Activated CD4-positive, alpha-beta T cell treated with anti-CD3 and anti-CD28 coated beads, Interleukin-2, amount 50 U/mL, for 48 hours (primary cell): ENCODE results near the gene RREB1.
"Not testable (repeated sequence)": the region's sequence is repeated elsewhere in the genome, so short reads cannot be mapped to it uniquely, and the experiment has no call there.

Experiments used
- DNase-seq, 2 experiments: peaks; one replicate each; pipeline ENCODE4 v3.0.0-alpha.2; 2020

RREB1 gene

DNA sequence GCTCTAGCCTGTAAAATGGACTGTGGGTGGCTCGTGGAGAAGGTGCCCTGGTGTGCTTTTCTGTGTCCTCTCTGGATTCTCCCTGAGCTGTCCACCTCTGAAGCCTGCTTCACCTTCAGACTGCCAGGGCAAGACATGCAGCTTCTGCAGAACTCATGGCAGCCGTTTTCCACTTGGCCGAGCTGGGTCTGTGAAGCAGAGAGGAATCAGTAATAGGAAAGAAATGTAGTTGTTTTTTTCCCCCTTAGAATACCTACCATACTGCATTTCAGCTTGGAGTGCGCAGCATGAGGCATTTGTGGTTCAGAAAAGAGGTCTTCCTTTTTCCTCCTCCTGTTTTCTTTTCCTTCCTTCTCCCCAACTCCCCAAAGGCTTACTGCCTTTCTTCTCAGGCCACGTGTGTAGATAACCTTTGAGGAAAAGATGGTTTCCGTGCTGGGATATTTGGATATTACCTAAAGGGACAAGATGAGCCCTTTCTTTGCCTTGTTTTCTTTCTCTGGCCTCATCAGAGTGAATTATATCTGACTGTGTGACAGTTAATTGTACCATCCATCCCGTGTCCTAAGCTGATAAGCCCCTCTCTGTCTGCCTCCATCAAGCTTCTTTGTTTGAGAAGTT is 39.4 kb downstream of the RREB1 start:
- no peak for DNase-seq

DNA sequence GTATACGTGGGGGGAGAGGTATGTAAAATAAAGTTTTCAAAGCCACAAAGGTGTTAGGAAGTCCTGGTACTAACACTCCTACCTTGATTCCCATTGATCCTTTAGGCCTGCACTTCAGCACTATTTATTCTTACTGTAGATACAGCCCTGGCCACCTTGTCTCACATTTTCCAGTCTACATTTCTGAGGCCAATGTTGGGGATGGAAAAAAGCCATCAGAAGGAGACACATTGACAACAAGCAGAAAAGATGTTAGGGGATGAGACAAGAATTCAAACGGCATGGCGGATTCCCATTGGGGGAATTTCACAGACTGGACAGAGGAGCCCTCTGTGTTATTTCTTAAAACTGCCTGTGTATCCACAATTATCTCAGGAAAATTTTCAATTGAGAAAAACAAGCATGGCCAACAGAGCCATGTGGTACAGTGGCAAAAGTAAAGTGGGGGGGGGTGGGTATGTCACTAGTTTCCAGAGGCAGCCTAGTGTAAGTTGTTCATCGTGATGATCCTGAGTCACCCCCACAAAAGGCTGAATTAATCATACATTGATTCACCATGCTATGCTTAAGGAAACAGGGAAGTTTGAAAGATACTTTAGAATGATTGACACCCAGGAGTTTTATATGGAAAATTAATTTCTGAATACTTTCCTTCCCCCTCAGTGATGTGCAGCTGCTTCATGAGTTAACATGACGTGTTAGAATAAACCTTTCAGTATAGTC is 40.5 kb downstream of the RREB1 start:
- DNase-seq, result peak in 1 of 2 experiments; percentile 33

DNA sequence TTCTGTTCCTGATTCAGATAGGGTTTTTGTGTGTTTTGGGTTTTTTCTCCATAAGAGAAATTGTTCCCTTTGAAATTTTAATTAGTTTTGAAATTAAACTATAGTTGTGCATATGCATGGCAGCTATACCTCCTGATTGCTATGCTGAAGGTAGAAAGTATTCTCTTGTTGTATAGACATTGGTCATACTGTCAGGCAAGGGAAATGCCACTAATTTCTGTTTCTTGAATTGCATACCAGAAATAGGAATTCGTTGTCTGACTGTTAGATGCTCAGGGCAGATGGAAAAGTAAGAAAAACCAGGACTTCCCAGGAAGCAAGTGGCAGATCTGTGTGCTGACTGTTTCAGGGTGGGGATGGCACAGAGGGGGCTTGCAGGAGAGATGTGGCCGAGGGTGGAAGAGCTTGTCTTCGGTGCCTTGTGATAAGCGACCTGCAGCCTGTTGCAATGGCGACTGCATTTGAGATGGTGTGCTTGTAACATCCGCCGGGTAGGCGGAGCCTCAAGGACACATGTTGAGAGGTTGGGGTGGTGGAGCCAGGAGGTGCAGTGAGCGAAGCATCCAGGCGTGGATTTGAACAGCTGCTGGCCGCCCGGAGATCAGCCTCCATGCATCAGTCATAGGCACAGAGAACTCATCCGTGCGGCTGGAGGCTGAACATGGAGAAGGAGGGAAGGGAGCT is 42.8 kb downstream of the RREB1 start:
- no peak for DNase-seq

DNA sequence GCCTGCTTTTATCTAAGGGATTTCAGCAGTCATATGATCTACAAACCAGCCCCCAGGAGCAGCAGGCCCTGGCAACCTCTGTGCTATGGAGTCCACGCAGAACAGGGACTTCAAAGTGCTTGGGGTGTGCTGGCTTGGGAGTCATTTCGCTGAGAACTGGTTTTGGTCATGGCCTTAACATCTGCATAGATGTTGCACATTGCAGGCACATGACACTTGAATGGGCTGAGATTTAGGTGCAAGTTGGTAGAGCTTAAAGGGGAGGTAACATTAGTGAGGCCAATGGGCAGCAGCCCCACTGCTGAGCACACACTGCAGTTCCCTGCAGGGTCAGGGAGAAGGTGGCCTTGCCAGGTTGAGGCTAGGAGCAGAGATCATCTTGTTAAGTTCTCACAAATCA is 43.6 kb downstream of the RREB1 start:
- no peak for DNase-seq

DNA sequence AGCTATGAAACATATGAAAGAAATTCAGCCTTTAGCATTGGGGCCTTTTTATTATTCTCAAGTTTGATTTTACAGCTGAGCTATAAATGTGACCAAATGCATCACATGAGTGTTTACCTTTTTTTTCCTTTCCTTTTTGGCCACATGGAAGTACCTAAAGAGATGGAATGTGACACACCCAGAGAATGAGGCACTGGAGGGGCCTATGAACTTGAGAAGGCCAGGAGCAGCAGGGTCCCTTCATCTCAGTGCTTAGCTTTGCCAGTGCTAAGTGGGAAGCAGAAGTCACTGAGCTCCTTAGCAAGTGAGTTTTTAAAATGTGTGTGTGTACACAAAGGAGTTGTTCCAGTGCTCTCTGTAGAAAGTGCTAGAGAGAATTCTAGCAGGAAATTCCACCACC is 44.7 kb downstream of the RREB1 start:
- no peak for DNase-seq

DNA sequence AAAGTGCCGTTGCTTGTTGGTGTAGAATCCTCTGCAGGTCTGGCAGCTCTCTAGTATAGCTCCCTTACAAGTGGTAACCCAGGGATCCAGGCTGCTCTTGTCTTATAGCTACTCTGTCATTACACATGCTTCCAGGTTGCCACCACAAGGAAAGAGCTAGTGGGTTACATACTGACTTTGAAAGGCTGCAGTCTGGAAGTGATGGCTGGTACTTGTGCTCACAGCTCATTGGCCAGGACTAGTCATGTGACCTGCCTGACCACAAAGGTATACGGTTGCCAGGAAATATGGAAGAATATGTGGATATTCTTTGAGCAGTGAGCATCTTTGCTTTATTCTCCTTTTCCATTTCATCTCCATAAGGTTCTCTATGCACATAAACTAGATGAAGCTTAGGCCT is 46.0 kb downstream of the RREB1 start:
- no peak for DNase-seq

DNA sequence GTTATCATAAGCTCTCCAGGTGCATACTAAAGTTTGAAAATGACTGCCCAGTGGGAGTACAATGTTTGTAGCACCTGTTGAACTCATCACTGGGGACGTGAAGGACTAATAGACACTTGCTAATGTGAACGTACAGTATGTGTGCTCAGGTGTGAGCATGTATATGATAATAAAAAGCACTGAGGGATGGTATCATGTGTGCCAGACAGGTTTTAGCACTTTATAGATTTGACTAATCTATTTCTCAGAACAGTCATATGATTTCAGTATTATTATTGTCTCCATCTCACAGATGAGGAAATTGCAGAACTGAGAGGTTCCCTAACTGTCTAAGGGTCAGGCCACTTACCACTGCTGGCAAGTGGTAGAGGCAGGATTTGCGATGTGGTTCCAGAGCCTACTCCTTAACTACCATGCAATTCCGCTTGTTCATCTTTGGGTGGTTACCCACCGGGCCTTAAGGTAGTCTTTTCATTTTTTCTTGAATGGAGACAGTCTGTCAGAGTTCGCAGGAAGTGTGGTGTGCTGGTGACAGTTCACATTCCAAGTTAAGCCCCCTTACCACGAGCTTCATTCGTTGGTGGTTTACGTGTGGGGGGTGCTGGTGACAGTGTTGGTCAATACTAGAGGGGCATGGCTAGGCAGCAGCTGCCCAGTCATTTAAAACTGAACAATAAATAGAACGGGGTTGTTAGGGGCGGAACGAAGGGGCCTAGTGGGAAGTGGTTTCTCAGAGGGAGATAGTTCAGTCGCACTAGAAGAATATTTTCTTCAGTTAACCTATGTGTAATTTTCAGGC is 46.8 kb downstream of the RREB1 start:
- DNase-seq, result no peak

DNA sequence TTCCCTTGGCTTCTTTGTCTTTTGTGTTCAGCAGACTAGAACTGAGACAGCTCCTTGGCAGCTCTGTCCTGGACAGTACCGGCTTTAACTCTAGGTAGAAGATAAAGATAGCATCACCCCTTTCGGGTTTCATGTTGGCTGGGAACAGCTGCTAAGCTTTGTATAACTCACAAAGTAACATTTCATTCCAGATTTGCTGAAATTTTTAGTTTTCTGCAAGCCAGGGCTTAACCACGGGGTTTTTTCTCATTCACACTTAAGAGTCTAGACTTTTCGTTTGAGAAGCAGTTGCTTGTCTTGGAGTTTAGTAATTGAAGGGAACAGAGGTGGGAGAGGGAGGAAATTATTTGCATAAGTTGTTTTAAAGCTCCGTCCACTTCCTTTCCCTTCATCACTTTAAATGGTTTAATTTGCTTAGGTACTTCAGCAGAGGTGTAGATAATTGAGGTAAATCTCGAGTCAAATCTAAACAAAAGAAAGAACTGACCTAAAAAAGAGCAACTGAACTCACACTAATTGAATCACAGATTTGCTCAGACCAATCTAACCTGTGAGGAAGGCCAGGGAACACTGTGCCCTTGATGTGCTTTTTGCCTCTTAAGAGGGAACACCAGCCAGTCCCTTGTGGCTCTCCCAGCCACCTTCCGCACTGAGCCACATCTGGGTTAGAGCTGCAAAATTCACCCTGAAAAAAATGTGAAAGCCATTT is 48.3 kb downstream of the RREB1 start:
- no peak for DNase-seq

DNA sequence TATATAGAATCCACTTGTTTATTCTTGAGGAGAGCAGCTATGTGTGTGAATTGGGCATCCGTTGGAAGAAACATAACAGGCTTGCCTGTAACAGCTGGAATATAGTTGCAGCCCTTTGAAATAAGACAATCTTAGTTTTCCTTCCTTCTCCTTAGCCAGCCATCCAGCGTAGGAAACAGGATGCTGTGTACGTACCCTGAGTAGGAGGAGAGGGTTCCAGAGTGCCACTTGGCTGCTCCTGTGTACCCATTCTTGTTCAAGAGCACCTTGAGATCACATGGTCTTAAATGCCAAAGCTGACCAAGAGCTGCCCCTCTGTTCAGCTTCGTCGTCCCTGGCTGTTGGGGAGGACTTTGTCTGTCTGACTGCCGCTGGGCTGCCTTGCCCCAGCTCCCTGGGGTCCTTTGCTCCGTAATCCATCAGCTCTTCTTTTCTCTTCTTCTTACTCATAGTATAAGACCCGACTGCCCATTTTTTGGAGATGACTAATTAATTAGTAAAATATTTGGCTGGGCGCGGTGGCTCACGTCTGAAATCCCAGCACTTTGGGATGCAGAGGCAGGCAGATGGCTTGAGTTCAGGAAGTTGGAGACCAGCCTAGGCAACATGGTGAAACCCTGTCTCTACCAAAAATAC is 49.0 kb downstream of the RREB1 start:
- no peak for DNase-seq

DNA sequence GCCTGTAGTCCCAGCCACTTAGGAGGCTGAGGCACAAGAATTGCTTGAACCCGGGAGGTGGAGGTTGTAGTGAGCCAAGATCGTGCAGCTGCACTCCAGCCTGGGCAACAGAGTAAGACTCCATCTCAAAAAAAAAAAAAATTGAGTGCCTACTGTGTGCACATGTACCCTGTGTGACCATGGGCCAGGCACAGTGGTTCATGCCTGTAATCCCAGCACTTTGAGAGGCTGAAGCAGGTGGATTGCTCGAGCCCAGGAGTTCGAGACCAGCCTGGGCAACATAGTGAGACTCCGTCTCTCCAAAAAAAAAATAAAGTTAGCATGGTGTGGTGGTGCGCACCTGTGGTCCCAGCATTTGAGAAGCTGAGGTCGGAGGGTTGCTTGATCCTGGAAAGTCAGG is 49.5 kb downstream of the RREB1 start:
- not testable (repeated sequence) for DNase-seq

DNA sequence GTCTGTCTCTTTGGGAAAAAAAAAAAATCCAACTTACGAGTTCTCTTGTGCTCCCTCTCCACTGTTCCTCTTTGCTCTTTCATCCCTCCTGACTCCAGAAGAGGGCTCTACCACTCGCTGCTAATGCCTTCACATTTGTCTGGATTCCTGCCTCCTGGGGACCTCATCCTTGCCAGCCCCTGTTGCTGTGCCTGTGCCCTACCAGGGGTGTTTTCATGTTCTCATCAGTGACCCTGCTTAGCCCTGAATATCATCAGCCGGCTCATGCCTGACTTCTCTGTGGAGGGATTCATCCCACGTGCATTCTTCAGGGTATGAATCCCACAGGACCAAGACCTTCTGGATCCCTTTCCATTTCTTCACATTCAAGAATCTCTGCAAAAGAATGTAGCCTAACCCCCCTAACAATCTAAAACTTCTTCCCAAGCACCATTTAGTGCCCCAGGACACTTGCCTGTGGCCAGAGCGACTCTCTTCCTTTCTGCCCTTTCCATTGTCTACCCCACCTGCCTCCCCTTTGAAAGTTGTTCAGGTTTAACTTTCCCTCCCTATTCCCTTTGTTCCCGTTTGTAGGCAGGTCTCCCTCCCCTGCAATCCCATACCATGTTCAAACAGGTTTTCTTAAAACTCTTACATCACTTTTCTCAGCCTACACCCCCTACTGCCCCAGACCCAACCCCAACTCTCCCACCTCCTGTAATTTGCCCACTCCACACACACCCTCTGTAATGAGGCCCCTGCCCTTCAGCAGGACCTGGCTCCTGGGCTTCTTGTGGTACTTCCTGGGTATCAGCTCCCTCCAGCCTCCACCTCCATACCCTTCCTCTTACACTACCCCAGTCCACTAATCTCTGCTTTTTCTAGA is 50.2 kb downstream of the RREB1 start:
- no peak for DNase-seq

DNA sequence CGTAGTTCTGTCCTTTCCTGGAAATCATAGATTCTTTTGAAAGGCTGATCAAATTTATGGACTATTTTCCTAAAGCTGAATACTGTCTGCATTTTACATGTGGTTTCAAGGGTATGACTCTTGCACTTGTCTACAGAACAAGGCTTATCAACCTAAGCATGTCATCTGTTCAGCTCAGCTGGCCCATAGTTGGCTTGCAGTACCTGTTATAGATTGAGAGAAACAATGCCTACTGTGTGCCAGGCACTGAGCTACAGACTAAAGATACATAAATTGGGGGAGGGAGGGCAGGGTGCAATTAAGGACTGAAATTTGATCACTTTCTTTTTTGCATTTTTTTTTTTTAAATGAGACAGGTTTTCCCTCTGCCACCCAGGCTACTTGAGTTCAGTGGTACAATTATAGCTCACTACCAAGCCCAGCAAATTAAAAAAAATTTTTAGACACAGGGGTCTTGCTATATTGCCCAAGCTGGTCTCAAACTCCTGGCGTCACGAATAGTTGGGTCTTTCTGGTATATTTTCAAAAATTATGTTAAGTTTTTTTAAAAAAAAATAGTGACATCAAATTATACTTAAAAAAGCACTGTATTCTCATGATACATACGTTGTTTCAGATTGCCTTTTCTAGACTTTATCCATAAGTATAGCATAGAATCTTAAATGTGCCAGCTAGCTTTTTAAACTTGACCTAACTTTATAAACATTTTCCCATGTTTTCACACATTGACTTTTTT is 52.2 kb downstream of the RREB1 start:
- DNase-seq, result no peak

DNA sequence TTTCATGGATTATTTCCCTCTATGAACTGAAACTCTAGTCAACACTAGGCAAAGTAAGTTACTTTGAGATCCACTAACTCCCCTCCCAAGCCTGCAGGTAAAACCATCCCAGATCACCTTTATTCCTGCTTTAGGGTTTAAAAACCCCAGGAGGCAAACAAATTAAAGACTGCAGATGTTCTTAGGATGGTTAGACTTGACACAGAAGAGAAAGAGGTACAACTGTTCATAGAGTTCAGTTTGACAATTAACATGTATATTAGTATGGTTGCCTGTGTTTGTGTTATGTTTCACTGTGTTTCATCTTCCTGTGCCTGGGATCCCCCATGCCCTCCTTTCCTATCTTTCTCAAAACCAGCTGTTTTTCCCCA is 53.5 kb downstream of the RREB1 start:
- DNase-seq, result no peak

DNA sequence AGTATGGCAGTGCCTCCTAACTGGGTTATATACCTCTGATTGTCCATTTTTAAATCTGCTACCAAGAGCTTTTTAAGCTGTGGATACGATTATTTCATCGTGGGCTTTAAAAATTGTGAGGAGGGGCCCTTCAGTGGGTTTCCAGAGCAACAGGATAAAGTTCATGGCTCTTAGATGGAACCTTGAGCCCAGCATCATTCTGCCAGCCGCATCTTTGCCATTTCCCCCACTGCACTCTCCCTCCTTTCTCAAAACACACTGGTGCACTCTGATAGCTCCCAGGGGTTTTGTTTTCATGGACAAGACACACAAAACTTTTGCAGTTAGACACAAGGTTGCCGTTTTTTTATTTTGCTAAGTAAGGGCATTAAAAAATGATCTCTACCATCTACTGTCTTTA is 54.1 kb downstream of the RREB1 start:
- DNase-seq, result no peak

DNA sequence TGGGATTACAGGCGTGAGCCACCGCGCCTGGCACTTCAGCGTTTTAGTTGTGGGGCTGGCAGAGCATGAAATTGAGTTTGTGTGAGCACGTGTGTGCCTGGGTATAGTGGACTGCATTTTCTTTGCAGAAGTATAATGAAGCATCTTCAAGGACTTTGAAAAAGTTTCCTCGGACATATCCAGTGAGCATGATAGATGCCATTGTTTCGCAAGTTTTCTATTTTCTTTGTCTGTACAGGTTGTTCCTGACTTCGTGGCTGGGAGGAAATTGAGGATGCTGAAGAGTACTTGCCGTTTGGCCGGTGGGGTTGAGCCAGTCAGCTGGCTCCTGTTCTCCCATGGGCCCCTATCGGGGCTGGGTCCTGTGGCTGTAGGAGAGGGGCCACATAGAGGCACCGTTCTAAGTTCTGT is 55.9 kb downstream of the RREB1 start:
- DNase-seq, result no peak

DNA sequence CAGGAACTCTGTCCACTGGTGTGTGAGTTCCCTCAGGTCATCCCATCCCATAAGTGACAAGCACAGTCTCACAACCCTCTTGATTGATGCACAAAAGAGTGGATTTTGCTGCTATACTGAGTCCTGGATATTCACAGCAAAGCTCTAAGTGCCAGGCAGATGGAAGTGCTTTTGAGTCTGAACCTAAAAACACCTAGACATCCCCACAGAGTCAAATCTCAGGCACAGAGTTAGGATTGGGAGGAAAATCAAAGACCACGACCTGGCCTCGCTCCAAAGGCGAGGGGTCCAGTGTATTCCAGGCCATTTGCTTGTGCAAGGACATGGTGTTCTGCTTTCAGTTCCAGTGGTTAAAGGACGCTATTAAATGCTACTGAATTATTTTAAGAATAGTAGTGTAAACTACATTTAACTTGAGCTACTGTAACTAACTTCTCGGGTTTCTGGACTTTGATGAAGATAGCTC is 56.8 kb downstream of the RREB1 start:
- DNase-seq, result no peak

DNA sequence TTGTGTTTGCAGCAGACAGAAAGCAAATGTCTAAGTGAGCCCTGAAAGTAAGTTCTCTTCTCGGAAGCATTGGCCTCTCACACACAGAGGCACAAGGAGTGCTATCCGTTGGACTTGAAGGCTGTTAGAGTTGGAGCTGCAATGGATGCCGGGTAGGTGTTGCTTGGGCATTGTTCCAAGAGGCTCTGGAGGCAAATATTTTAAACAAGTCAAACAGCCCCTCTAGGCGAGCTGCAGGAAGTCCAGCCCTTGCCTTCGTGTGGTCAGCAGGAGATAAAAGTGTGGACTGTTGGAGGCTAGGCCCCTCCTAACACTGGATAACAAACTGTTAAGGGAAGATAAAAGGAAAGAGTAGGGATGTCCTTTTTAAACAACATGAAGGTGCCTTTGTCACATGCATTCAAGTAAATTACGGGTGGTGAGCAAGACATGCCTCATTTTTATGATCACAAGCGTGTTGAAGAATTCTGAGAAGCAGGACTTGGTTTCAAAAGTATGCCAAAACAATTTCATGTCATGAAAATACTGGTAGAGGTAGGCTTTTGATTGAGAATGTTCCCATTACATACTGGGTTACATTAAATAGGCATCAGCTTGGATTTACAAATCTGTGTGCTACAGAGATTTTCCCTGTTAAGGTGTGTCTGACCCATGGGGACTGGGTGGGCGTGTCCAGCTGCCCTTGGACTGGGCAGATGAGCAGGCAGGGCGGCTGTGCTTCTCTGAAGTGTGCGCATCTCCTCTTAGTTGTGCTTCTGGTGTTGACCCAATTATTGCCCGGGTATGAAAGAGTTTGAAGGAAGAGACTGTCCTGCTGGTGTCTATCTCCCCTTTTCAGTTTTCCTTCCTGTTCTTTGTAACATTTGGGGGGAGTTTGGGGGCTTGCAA is 57.5 kb downstream of the RREB1 start:
- DNase-seq, result no peak

DNA sequence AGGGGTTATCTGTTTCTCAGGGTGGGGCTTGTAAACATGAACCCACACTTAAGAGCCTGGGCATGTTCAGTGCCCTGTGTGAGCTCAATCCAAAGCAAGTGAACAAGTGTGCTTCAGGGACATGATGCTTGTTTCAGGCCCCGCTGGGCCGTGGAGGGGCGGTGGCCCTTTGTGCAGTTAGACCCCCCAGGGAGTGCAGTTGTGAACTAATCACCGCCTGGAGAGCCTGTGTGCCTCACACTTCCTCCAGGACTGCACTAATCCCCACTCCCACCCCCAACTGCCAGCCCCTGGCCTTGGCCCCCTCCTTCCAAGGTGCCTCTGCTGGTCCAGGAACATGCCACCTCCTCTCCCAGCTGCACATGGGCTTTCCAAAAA is 58.1 kb downstream of the RREB1 start:
- DNase-seq, result no peak
